Natural killer cell (primary cell): ENCODE measurements around the gene IGSF23. TPM values are rescaled to one million over a fixed set of nuclear protein-coding genes. Genes with fewer than 3 reads are reported as not detected.

Experiments
- ATAC-seq, 3 donors: fragments of 150-1000 bp in 2 of 3; fragments of 200-7000 bp in 1 of 3; cut with Tn5 transposase; 1 replicate in 1 of 3; 2 replicates in 2 of 3; pipeline ENCODE4 v1.10.0; 2021; ENCODE audit warnings: mild to moderate bottlenecking in 2 of 3, moderate library complexity in 2 of 3
- DNase-seq, 2 donors: peaks; one replicate each; pipeline versions ENCODE4 v3.0.0 to v3.0.0-alpha.2; 2013 to 2021; ENCODE audit warnings: mixed read lengths in 1 of 2
- H3K27ac ChIP-seq: one replicate; pipeline ENCODE4 v1.5.1; 2013; ENCODE audit warnings: mild to moderate bottlenecking, low read length
- H3K27me3 ChIP-seq: one replicate; pipeline ENCODE4 v1.6.1; 2013; ENCODE audit warnings: low read length; ENCODE audit not compliant: control insufficient read depth, insufficient read depth
- H3K36me3 ChIP-seq: one replicate; pipeline ENCODE4 v1.6.1; 2013; ENCODE audit warnings: low read length; ENCODE audit not compliant: control insufficient read depth, insufficient read depth
- H3K4me1 ChIP-seq: one replicate; pipeline ENCODE4 v1.6.1; 2013; ENCODE audit warnings: low read length; ENCODE audit not compliant: control insufficient read depth, insufficient read depth
- H3K4me3 ChIP-seq: one replicate; pipeline ENCODE4 v1.5.1; 2013; ENCODE audit warnings: low read length
- H3K9me3 ChIP-seq: one replicate; pipeline ENCODE4 v1.6.1; 2013; ENCODE audit warnings: low read length; ENCODE audit not compliant: control insufficient read depth, insufficient read depth
- H3K27ac Mint-ChIP-seq, 2 donors: one replicate each; pipeline ENCODE4 v1.8.0; 2022; ENCODE audit warnings: mild to moderate bottlenecking in 2 of 2, mixed read lengths in 2 of 2, moderate library complexity in 1 of 2
- H3K27me3 Mint-ChIP-seq, 2 donors: one replicate each; pipeline ENCODE4 v1.8.0; 2022; ENCODE audit warnings: low read depth in 2 of 2, mixed read lengths in 2 of 2
- H3K36me3 Mint-ChIP-seq: one replicate; pipeline ENCODE4 v1.8.0; 2022; ENCODE audit warnings: mixed read lengths
- H3K4me1 Mint-ChIP-seq, 2 donors: one replicate each; pipeline ENCODE4 v1.8.0; 2022; ENCODE audit warnings: mixed read lengths in 2 of 2
- H3K4me3 Mint-ChIP-seq: one replicate; pipeline ENCODE4 v1.8.0; 2022; ENCODE audit warnings: mild to moderate bottlenecking, moderate library complexity, mixed read lengths
- H3K9me3 Mint-ChIP-seq, 2 donors: one replicate each; pipeline ENCODE4 v1.8.0; 2022; ENCODE audit warnings: mixed read lengths in 2 of 2
- CTCF ChIP-seq: fragments of 200-600 bp; IDR thresholded peaks from one replicate; pipeline ENCODE4 v1.8.0; 2022; ENCODE audit warnings: antibody characterized with exemption
- WGBS: methylation state at CpG from one replicate; pipeline ENCODE4 v1.1.7; 2013; ENCODE audit warnings: missing lambda C conversion rate; ENCODE audit not compliant: insufficient coverage; 5-methylcytosine and 5-hydroxymethylcytosine counted together
- intact Hi-C: fragments of 100-400 bp; cut with micrococcal nuclease; formaldehyde crosslinking; loops from one replicate; pipeline ENCODE4 v1.14.2; 2022
- total RNA-seq, 4 donors: library from RNA; stranded (reverse); fragments of 120-200 nt in 1 of 4; gene quantifications; one replicate each; pipeline versions ENCODE4 v1.2.3 to v1.2.4, GENCODE V29; 2013 to 2022

Gene IGSF23
- total RNA-seq, 3 donors from 2014 or later (not counting 1 experiment from before 2014, with no cell fraction given): not detected

DNA sequence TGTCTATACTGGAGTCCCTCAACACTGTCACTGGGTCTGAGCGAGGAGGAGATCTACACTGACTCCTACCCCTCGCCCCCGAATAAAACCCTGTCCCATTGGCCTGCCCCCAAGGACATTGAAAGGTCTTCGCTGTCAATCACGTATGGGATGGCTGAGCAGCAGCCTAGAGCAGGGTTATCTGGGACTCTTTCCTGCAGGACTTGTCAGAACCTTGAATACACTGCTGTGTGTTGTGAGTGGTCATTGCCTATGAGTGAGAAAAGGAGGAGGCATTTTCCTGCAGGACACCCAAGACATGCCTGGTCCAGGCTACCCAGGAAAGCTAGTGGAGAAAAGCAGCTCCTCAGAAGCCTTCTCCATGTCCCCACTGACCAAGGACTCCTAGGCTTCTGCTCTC lies 40.0 kb downstream of the IGSF23 start:
- Mint-ChIP-seq H3K27ac (peak overlapping the region in 1 of 2 donors; percentile 27), H3K4me3 (no peak overlapping the region), H3K36me3 (no peaks in the 10 kb centered on the region), H3K4me1 (peaks cover 8% of the 10 kb centered on the region in 2 donors), H3K27me3 (no peaks in the 10 kb centered on the region), H3K9me3 (no peaks in the 10 kb centered on the region)
- intact Hi-C loops: no loop called here
- no peak for DNase-seq
- 95% methylated on average over 5 of the region's 5 CpGs for WGBS
- no peak for TF ChIP-seq CTCF
- Histone ChIP-seq H3K4me1 (peaks cover 11% of the 10 kb centered on the region), H3K9me3 (no peaks in the 10 kb centered on the region), H3K27me3 (no peaks in the 10 kb centered on the region), H3K36me3 (peaks cover 2% of the 10 kb centered on the region), H3K4me3 (no peak overlapping the region), H3K27ac (no peak overlapping the region)
- ATAC-seq: no peak

GRCh38 chr19:44653977-44654774 lies 40.8 kb downstream of the IGSF23 start:
- no peaks in the 10 kb centered on the region for H3K36me3 Mint-ChIP-seq
- no peak overlapping the region for H3K27ac ChIP-seq
- no peaks in the 10 kb centered on the region for H3K27me3 Mint-ChIP-seq
- peak; percentile 37 for TF ChIP-seq CTCF
- peaks cover 8% of the 10 kb centered on the region in 2 donors for H3K4me1 Mint-ChIP-seq
- H3K36me3 ChIP-seq: peaks cover 2% of the 10 kb centered on the region
- H3K4me1 ChIP-seq: peaks cover 11% of the 10 kb centered on the region
- no peaks in the 10 kb centered on the region for H3K9me3 ChIP-seq
- H3K4me3 Mint-ChIP-seq: no peak overlapping the region
- intact Hi-C loops: no loop called here
- 36% methylated on average over 15 of the region's 16 CpGs for WGBS
- peak; percentile 44 to 84 for DNase-seq
- H3K9me3 Mint-ChIP-seq: no peaks in the 10 kb centered on the region
- no peaks in the 10 kb centered on the region for H3K27me3 ChIP-seq
- peak; percentile 78 to 97 (median 91) for ATAC-seq
- no peak overlapping the region for H3K27ac Mint-ChIP-seq
- H3K4me3 ChIP-seq: no peak overlapping the region

GRCh38 chr19:44657211-44657921 lies 44.0 kb downstream of the IGSF23 start:
- H3K4me1 ChIP-seq: peaks cover 11% of the 10 kb centered on the region
- 40% methylated on average over 25 of the region's 25 CpGs for WGBS
- peaks cover 8% of the 10 kb centered on the region in 2 donors for H3K4me1 Mint-ChIP-seq
- H3K36me3 ChIP-seq: peaks cover 2% of the 10 kb centered on the region
- H3K27ac ChIP-seq: no peak overlapping the region
- no peaks in the 10 kb centered on the region for H3K9me3 Mint-ChIP-seq
- H3K4me3 ChIP-seq: no peak overlapping the region
- peak overlapping the region in 1 of 2 donors; percentile 6 for H3K27ac Mint-ChIP-seq
- peak; percentile 71 to 81 (median 72) for ATAC-seq
- H3K4me3 Mint-ChIP-seq: no peak overlapping the region
- peak; percentile 94 for TF ChIP-seq CTCF
- DNase-seq: peak; percentile 64 to 80
- no peaks in the 10 kb centered on the region for H3K36me3 Mint-ChIP-seq
- no peaks in the 10 kb centered on the region for H3K27me3 Mint-ChIP-seq
- no peaks in the 10 kb centered on the region for H3K9me3 ChIP-seq
- intact Hi-C loops: loop anchor here (1.0 kb wide), 2 partner anchors 80 to 86 kb away; no protein-coding TSS in a partner anchor
- no peaks in the 10 kb centered on the region for H3K27me3 ChIP-seq
